H1 (cell line): ENCODE data around the gene SETD1B. TPM values are rescaled to one million over a fixed set of nuclear protein-coding genes. Genes with fewer than 3 reads are reported as not detected.
A peak's percentile ranks its signal among the peaks of the same experiment; 100 is the strongest.

Source experiments
- BACH1 ChIP-seq: IDR thresholded peaks from 2 replicates; pipeline ENCODE4 v1.6.1; 2012; ENCODE audit warnings: low read length, improper control_type of control experiment
- CHD2 ChIP-seq: IDR thresholded peaks from 2 replicates; pipeline ENCODE4 v1.6.1; 2012; ENCODE audit warnings: low read length, improper control_type of control experiment
- HDAC6 ChIP-seq: IDR thresholded peaks from one replicate; pipeline ENCODE4 v1.7.1; 2012; ENCODE audit warnings: low read depth, mild to moderate bottlenecking, inconsistent platforms, low read length, moderate library complexity
- MAFK ChIP-seq: IDR thresholded peaks from 2 replicates; pipeline ENCODE4 v1.6.1; 2012; ENCODE audit warnings: low read depth, mild to moderate bottlenecking, improper control_type of control experiment, low read length
- POLR2A ChIP-seq, 2 experiments: IDR thresholded peaks; 1 replicate in 1 of 2; 2 replicates in 1 of 2; pipeline ENCODE4 v1.6.1; 2011; ENCODE audit warnings: low read depth in 2 of 2, low read length in 2 of 2, mild to moderate bottlenecking in 2 of 2; ENCODE audit errors: control extremely low read depth in 1 of 2
- POLR2AphosphoS5 ChIP-seq: IDR thresholded peaks from 2 replicates; pipeline ENCODE4 v1.6.1; 2011; ENCODE audit warnings: low read depth, low read length
- POU5F1 ChIP-seq: IDR thresholded peaks from 2 replicates; pipeline ENCODE4 v1.6.1; 2011; ENCODE audit warnings: low read depth, mild to moderate bottlenecking, low read length, moderate library complexity
- RAD21 ChIP-seq, 2 experiments: IDR thresholded peaks in 1 of 2; conservative IDR thresholded peaks in 1 of 2; 2 replicates each; pipeline ENCODE4 v1.6.1; 2011; ENCODE audit warnings: low read depth in 2 of 2, low read length in 2 of 2, improper control_type of control experiment in 1 of 2, inconsistent platforms in 1 of 2, mild to moderate bottlenecking in 1 of 2, moderate library complexity in 1 of 2
- RXRA ChIP-seq: IDR thresholded peaks from 2 replicates; pipeline ENCODE4 v1.6.1; 2011; ENCODE audit warnings: low read depth, mild to moderate bottlenecking, low read length, moderate library complexity; ENCODE audit not compliant: insufficient read depth
- SIRT6 ChIP-seq: IDR thresholded peaks from one replicate; pipeline ENCODE4 v1.7.1; 2012; ENCODE audit warnings: low read length, inconsistent platforms
- TAF1 ChIP-seq: IDR thresholded peaks from 2 replicates; pipeline ENCODE4 v1.6.1; 2011; ENCODE audit warnings: mild to moderate bottlenecking, low read depth, low read length
- TEAD4 ChIP-seq: IDR thresholded peaks from 2 replicates; pipeline ENCODE4 v1.6.1; 2012; ENCODE audit warnings: low read depth, low read length, inconsistent platforms, mixed read lengths
- YY1 ChIP-seq: IDR thresholded peaks from 2 replicates; pipeline ENCODE4 v1.6.1; 2011; ENCODE audit warnings: low read depth, mild to moderate bottlenecking, low read length
- polyA plus RNA-seq, 7 experiments: library from polyadenylated mRNA; depleted of rRNA in 3 of 7; stranded (reverse) in 5 of 7; unstranded in 2 of 7; fragments of >200 nt in 5 of 7; fragments of 200-250 nt in 2 of 7; gene quantifications; 1 replicate in 5 of 7; 2 replicates in 1 of 7; 4 replicates in 1 of 7; pipeline versions ENCODE4 v1.2.1 to v1.2.3, GENCODE V29; 2011 to 2013; ENCODE audit warnings: missing spikeins in 2 of 7, mixed read lengths in 2 of 7
- total RNA-seq: library from RNA; stranded (reverse); fragmentation: NEBNext Ultra II Directional; extraction: Animal tissue kit (Norgen Biotek cat#: 25700); gene quantifications from 2 replicates; pipeline ENCODE4 v1.2.1, GENCODE V29; 2021
- TF ChIP-seq, protein P1 (sequence below): IDR thresholded peaks from 2 replicates; pipeline ENCODE4 v1.6.1; 2012; ENCODE audit warnings: low read length, inconsistent platforms

Gene SETD1B
- total and polyA plus RNA-seq, 2 of the 8 experiments (the other 6 are each of a cell fraction or from before 2014, with no cell fraction given) = 1.3 to 17.7 TPM

DNA sequence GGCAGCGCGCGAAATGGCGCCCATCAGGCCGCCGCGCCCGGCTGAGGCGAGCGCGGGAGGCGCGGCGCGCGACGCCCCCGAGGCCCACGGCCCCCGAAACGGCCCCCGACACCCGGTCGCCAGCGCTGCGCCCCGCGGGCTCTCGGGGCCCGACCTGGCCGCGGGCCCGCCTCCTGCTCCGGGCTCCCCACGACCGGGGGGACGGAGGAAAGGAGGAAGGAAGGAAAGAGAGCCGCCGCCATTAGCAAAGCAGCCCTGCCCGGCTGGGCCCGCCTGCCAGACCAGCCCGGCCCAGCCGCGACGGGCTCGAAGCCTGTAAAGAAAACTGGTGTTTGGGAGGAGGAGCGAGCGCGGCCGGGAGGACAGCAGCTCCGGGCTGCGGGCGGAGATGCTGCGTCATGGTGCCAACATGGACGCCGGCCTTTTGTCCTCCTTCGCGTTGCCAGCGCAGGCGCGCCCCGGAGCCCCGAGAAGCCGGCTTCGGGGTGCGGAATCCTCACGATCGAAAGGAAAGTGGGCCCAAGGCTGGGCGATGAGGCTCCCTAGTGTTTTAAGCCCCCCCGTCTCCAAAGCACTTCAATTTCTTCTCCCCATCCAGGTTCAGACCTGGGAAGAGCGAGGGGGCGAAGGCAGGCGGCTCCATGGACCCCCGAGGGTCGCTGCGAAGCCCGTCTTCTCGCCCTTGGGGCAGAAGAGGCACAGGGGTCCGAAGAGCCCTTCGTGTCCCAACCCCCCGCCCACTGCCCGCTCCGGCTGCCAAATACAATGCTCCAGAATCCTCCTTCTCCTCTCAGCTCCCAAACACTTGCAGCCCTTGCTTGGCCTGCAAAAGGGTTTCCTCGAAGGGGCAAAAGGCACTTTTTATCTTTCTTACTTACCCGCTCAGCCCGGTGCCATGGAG lies 2.9 kb upstream of the SETD1B start (continued):
- TF ChIP-seq MAFK = peak; percentile 85
- TF ChIP-seq SIRT6 = no peak
- TF ChIP-seq TAF1 = peak; percentile 89
- peak; percentile 95 for TF ChIP-seq POLR2AphosphoS5
- TF ChIP-seq HDAC6 = no peak
- no peak for TF ChIP-seq RAD21 (IDR thresholded peaks at IDR 0.05 in 1 of 2, conservative IDR thresholded peaks at IDR 0.05 in 1 of 2; ENCODE audit: low read depth in 2 of 2, low read length in 2 of 2)
- no peak for TF ChIP-seq RXRA
- TF ChIP-seq, protein P1, sequence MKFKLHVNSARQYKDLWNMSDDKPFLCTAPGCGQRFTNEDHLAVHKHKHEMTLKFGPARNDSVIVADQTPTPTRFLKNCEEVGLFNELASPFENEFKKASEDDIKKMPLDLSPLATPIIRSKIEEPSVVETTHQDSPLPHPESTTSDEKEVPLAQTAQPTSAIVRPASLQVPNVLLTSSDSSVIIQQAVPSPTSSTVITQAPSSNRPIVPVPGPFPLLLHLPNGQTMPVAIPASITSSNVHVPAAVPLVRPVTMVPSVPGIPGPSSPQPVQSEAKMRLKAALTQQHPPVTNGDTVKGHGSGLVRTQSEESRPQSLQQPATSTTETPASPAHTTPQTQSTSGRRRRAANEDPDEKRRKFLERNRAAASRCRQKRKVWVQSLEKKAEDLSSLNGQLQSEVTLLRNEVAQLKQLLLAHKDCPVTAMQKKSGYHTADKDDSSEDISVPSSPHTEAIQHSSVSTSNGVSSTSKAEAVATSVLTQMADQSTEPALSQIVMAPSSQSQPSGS = no peak
- no peak for TF ChIP-seq CHD2
- TF ChIP-seq POU5F1 = no peak
- TF ChIP-seq BACH1 = peak; percentile 86
- no peak for TF ChIP-seq TEAD4
- TF ChIP-seq POLR2A (IDR thresholded peaks at IDR 0.05; ENCODE audit: control extremely low read depth in 1 of 2, low read depth in 2 of 2, low read length in 2 of 2) = peak in 1 of 2 experiments; percentile 86; a peak in 2 of 3 replicates
- peak; percentile 94 for TF ChIP-seq YY1
- TF ChIP-seq, all 59 proteins: peak for 11
